Right lobe of liver (tissue), 4 donors: ENCODE results near the gene CHM.

Experiments used
- POLR2A ChIP-seq: fragments of 450-650 bp; IDR thresholded peaks from one replicate; pipeline ENCODE4 v1.6.1; 2017; ENCODE audit warnings: antibody characterized with exemption, mild to moderate bottlenecking
- TF ChIP-seq, protein P1 (sequence below), 4 donors: fragments of 200-600 bp in 3 of 4; fragments of 450-650 bp in 1 of 4; IDR thresholded peaks; one replicate each; pipeline versions ENCODE4 v1.5.1 to v1.8.0; 2016 to 2022; ENCODE audit warnings: antibody characterized with exemption in 4 of 4, mild to moderate bottlenecking in 2 of 4
- donor health status: DM: no; HTN: no; CAD: no.
- donor health status: DM: no; HTN: no; CAD: no.
- donor health status: DM: no; HTN: yes; CAD: no.

DNA sequence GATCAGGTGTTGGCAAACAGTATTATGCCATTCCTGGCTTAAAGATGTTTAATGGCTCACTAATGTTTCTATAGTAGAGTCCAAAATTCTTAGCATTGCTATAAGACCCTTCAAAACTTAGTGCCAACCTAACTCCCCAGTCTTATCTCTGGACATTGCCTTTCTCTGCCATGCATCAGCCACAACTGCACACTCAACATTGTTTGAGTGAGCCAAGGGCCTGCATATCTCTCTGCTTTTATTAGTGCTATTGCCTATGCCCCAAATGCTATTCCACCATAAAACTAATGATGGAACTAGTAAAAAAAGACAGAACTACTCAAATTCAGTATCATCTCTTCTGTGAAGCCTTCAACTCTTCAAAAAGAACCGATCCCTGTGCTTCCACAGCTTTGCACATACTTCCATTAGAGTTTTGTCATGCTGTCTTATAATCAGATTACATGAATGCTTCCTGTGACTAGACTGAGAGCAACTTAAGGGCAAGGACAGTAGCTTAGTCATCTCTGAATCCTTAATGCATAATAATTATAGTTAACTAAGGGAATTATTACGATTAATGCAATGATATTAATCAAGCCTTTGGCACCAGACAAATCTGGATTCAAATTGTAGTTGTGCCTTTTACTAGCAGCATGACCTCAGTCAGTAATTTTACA, 53.7 kb downstream of the CHM start:
- TF ChIP-seq, protein P1, sequence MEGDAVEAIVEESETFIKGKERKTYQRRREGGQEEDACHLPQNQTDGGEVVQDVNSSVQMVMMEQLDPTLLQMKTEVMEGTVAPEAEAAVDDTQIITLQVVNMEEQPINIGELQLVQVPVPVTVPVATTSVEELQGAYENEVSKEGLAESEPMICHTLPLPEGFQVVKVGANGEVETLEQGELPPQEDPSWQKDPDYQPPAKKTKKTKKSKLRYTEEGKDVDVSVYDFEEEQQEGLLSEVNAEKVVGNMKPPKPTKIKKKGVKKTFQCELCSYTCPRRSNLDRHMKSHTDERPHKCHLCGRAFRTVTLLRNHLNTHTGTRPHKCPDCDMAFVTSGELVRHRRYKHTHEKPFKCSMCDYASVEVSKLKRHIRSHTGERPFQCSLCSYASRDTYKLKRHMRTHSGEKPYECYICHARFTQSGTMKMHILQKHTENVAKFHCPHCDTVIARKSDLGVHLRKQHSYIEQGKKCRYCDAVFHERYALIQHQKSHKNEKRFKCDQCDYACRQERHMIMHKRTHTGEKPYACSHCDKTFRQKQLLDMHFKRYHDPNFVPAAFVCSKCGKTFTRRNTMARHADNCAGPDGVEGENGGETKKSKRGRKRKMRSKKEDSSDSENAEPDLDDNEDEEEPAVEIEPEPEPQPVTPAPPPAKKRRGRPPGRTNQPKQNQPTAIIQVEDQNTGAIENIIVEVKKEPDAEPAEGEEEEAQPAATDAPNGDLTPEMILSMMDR (IDR thresholded peaks at IDR 0.05) = no peak
- no peak for TF ChIP-seq POLR2A
